Right atrium auricular region (tissue), 2 donors: ENCODE data around the gene E2F1. TPM values are rescaled to one million over a fixed set of nuclear protein-coding genes. Genes with fewer than 3 reads are reported as not detected.
A peak's percentile ranks its signal among the peaks of the same experiment; 100 is the strongest.
"Not testable (repeated sequence)": the region's sequence is repeated elsewhere in the genome, so short reads cannot be mapped to it uniquely, and the experiment has no call there.

Experiments used
- DNase-seq: peaks from one replicate; pipeline ENCODE4 v3.0.0-alpha.2; 2019; ENCODE audit warnings: low spot score
- H3K27ac ChIP-seq, 2 donors: fragments of 200-600 bp; sonication (generic); 1 replicate in 1 of 2; 2 replicates in 1 of 2; pipeline ENCODE4 v1.5.1; 2016 to 2019
- H3K27me3 ChIP-seq, 2 donors: fragments of 200-600 bp; sonication (generic); one replicate each; pipeline versions ENCODE4 v1.5.1 to v1.6.0; 2017 to 2019
- H3K36me3 ChIP-seq: fragments of 200-600 bp; sonication (generic); one replicate; pipeline ENCODE4 v1.5.1; 2016
- H3K4me1 ChIP-seq, 2 donors: fragments of 200-600 bp; sonication (generic); one replicate each; pipeline versions ENCODE4 v1.5.1 to v1.6.0; 2017 to 2019
- H3K4me3 ChIP-seq, 2 donors: fragments of 200-600 bp; sonication (generic); 1 replicate in 1 of 2; 2 replicates in 1 of 2; pipeline ENCODE4 v1.5.1; 2017 to 2019; ENCODE audit warnings: mild to moderate bottlenecking in 1 of 2, moderate library complexity in 1 of 2
- H3K9me3 ChIP-seq, 2 donors: fragments of 200-600 bp; sonication (generic); one replicate each; pipeline ENCODE4 v1.5.1; 2019
- total RNA-seq, 2 donors: library from RNA; depleted of rRNA; stranded (reverse); fragments of >200 nt; gene quantifications; one replicate each; pipeline ENCODE4 v1.1.0, GENCODE V29; 2016
- TF ChIP-seq, protein P1 (sequence below), 2 donors: fragments of 200-600 bp; sonication (generic); IDR thresholded peaks; one replicate each; pipeline ENCODE4 v1.5.1; 2019; ENCODE audit warnings: antibody characterized with exemption in 2 of 2

Gene E2F1
- total RNA-seq, 2 donors from 2014 or later: 0.31 to 0.33 TPM

- TF ChIP-seq, protein P1, sequence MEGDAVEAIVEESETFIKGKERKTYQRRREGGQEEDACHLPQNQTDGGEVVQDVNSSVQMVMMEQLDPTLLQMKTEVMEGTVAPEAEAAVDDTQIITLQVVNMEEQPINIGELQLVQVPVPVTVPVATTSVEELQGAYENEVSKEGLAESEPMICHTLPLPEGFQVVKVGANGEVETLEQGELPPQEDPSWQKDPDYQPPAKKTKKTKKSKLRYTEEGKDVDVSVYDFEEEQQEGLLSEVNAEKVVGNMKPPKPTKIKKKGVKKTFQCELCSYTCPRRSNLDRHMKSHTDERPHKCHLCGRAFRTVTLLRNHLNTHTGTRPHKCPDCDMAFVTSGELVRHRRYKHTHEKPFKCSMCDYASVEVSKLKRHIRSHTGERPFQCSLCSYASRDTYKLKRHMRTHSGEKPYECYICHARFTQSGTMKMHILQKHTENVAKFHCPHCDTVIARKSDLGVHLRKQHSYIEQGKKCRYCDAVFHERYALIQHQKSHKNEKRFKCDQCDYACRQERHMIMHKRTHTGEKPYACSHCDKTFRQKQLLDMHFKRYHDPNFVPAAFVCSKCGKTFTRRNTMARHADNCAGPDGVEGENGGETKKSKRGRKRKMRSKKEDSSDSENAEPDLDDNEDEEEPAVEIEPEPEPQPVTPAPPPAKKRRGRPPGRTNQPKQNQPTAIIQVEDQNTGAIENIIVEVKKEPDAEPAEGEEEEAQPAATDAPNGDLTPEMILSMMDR (IDR thresholded peaks at IDR 0.05): no peak
These were observed 36.9 kb downstream of the E2F1 start for GRCh38 chr20:33649201-33649681.

DNA sequence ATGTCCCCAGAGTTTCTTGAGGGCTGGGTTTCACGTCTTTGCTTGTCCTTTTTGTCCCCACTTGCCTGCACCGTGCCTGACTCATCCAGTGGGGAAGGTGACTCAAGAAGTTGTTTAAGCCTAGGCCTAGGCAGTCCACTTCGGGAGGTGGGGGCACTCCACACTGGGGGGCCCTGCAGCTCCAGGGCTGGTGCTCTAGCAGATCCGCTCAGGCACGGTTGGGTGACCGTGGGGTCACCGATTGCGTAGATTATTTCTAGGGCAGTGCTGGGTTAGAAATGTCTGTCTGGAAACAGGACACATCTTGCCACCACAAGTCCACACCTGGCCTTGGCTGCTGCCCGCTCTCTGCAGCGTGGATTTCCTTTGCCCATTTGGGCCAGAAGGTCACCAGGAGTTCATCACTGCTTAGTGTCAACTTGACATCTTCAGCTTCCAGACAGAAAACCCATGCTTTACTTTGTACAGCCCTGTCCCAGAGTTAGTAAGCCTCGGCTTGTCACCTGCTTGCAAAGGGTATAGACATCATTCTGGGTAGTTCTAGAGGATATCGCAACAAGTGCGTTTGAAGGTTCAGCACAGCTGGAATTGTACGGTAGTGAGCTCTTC lies 37.7 kb downstream of the E2F1 start:
- peak overlapping the region; percentile 7 to 26 for H3K27ac ChIP-seq
- TF ChIP-seq, protein P1 (IDR thresholded peaks at IDR 0.05): no peak
- peaks cover 20% of the 10 kb centered on the region for H3K36me3 ChIP-seq
- H3K9me3 ChIP-seq: no peaks in the 10 kb centered on the region
- DNase-seq: no peak
- peaks cover 0 to 27% of the 10 kb centered on the region in 2 donors for H3K4me1 ChIP-seq
- no peak overlapping the region for H3K4me3 ChIP-seq
- no peaks in the 10 kb centered on the region for H3K27me3 ChIP-seq

More at GRCh38 chr20:33649201-33649681, 36.9 kb downstream of the E2F1 start:
- DNase-seq: peak; percentile 79
- Histone ChIP-seq H3K27ac (peak overlapping the region; percentile 7 to 26), H3K27me3 (no peaks in the 10 kb centered on the region), H3K36me3 (peaks cover 16% of the 10 kb centered on the region), H3K4me3 (no peak overlapping the region), H3K9me3 (no peaks in the 10 kb centered on the region), H3K4me1 (peaks cover 0 to 31% of the 10 kb centered on the region in 2 donors)

- no peaks in the 10 kb centered on the region for H3K27me3 ChIP-seq
- no peak for DNase-seq
- H3K4me1 ChIP-seq: peaks cover 0 to 20% of the 10 kb centered on the region in 2 donors
- no peaks in the 10 kb centered on the region for H3K9me3 ChIP-seq
- peaks cover 20% of the 10 kb centered on the region for H3K36me3 ChIP-seq
- TF ChIP-seq, protein P1 (IDR thresholded peaks at IDR 0.05): no peak
- H3K4me3 ChIP-seq: no peak overlapping the region
- H3K27ac ChIP-seq: peak overlapping the region; percentile 14 to 44
These were observed 38.4 kb downstream of the E2F1 start for GRCh38 chr20:33647603-33648395.

DNA sequence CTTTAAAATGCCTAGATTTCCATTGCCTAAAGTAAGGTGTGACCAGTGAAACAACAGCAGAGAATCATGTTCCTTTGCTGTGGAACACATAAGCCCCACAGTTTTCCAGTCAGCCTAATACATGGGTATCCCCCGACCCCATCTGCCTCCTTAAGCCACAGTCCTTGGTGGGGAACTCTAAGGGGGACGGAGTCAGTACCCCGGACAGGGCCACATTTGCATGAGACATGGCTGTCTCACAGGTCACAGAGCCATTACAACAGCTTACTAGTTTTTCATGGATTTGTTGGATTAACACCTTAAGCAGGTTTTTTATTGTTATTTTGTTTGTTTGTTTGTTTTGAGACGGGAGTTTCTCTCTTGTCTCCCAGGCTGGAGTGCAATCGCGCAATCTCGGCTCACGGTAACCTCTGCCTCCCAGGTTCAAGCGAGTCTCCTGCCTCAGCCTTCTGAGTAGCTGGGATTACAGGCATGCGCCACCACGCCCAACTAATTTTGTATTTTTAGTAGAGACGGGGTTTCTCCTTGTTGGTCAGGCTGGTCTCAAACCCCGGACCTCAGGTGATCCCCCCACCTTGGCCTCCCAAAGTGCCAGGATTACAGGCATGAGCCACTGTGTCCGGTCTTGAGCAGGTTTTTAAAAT lies 39.1 kb downstream of the E2F1 start:
- DNase-seq, H3K9me3 ChIP-seq, H3K4me3 ChIP-seq, H3K27me3 ChIP-seq: not testable (repeated sequence)
- peak overlapping the region; percentile 14 to 44 for H3K27ac ChIP-seq
- H3K4me1 ChIP-seq: peaks cover 0 to 20% of the 10 kb centered on the region in 2 donors
- H3K36me3 ChIP-seq: peaks cover 20% of the 10 kb centered on the region

GRCh38 chr20:33646191-33646590 lies 40.0 kb downstream of the E2F1 start:
- Histone ChIP-seq H3K4me1 (peaks cover 0 to 20% of the 10 kb centered on the region in 2 donors), H3K9me3 (no peaks in the 10 kb centered on the region), H3K27me3 (no peaks in the 10 kb centered on the region), H3K27ac (no peak overlapping the region), H3K4me3 (no peak overlapping the region), H3K36me3 (peaks cover 22% of the 10 kb centered on the region)
- no peak for DNase-seq
- TF ChIP-seq, protein P1 (IDR thresholded peaks at IDR 0.05): no peak

- Histone ChIP-seq H3K27ac (no peak overlapping the region), H3K27me3 (no peaks in the 10 kb centered on the region), H3K4me3 (no peak overlapping the region), H3K36me3 (peaks cover 30% of the 10 kb centered on the region), H3K4me1 (peaks cover 0 to 20% of the 10 kb centered on the region in 2 donors), H3K9me3 (no peaks in the 10 kb centered on the region)
- TF ChIP-seq, protein P1 (IDR thresholded peaks at IDR 0.05): no peak
- no peak for DNase-seq
These were observed 40.8 kb downstream of the E2F1 start for GRCh38 chr20:33645396-33645795.
